HG02885 (cell line): ENCODE data around the gene E2F3.
"Not testable (repeated sequence)": the region's sequence is repeated elsewhere in the genome, so short reads cannot be mapped to it uniquely, and the experiment has no call there.

Experiments used
- ATAC-seq: cut with Tn5 transposase; IDR thresholded peaks from one replicate; pipeline ENCODE4 v1.9.1; 2021; ENCODE audit warnings: mild to moderate bottlenecking; ENCODE audit not compliant: unreplicated experiment, poor library complexity

E2F3 gene

DNA sequence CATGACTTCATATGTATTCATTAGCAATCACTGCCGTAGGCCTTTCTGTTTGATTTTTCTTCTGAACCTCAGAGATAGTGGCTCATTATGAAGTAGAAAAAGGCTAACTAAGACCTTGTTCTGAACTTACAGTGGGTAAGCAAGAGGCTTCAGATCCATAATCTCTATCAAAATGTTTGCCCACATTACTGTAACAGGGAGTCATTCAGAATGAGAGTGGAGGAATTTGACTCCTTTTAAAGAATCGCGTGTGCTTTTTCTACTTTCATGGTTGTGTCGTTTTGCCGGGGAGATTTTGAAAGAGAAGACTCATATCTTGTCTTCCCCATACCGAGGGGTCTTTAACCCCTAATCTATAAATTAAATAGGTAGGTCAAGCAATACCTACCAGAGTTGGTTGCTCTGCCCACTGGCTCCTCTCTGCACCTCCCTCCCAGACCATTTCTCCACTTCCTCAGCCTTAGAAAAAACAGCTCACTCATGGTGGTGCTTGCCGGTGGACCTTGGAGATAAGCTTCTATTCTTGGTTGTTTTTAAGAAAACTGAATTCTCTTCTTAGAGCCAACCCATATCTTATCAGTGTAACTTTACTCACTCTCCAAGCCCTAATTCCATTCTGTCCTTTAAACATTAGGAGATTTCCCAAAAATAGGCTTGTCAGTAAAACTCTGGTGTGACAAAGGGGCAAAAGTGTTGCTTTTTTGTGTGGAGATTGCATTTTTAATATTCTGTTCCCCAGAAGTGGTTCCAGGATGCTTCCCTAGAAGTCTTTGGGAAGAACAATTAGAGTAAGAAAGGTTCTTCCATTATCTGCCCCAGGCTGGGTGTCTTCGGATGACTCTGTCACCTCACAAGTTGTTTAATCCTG is 56.6 kb downstream of the E2F3 start:
- ATAC-seq, result no peak

DNA sequence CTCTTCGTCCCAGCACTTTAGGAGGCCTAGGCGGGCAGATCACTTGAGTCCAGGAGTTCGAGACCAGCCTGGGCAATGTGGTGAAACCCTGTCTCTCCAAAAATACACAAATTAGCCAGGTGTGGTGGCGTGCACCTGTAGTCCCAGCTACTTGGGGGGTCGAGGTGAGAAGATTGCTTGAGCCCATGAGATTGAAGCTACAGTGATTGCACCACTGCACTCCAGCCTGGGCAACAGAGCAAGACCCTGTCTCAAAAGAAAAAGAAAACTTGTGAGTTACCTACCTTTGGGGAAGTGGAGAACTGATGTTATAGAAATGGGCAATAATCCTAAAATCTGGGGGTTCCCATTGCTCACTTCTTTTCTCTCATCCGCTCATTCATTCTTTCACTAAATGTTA is 58.0 kb downstream of the E2F3 start:
- ATAC-seq, result no peak

DNA sequence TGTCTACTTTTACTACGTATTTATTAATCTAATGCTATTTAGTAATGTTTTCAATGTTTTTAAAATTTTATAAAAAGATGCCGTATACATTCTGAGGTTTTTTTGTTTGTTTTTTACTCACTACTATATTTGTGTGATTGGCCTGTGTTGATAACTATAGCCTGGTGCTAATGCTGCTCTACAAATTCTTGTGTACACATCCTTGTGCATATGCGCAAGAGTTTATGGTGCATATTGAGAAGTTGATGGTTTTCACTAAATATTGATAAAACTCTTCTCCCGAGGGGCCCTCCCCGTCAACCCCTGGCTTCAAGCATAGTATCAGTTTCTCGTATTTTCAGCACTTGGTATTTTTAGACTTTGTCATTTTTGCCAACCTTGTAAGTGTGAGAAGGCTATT is 59.9 kb downstream of the E2F3 start:
- no peak for ATAC-seq

DNA sequence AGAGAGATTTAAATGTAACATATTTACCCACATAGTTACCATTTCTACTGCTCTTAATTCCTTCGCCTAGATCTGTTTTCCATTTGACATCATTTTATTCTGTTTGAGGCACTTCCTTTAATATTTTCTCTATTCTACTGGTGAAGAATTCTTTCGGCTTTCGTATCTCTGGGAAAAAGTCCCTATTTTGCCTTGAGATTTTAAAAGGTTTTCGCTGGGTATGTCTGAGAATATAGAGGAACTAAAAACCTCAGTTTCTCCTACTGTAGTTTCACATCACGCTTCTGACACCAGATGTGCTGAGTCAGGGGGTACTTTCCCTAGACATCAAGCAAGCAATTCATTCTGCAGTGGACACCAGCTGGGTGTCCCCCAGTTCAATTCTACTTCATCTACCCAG is 61.7 kb downstream of the E2F3 start:
- ATAC-seq, result peak; percentile 77

DNA sequence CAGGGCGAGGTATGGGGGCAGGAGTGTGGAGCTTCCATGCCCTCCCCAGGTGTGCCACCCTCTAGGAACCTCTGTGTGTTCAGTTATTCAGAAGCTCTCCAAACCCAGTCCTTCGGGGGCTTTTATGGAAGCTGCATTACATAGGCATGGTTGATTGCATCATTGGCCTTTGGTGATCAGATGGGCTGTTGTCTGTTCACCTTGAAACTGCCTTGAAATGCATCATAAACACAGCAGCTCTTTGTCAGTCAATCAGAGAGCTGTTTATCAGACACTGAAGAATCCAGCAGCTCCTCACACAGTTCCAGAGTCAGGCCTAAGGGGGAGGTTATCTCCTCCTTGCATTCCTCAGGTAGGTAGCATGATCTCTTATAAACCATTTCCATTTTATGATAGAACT is 62.4 kb downstream of the E2F3 start:
- ATAC-seq, result peak; percentile 25

DNA sequence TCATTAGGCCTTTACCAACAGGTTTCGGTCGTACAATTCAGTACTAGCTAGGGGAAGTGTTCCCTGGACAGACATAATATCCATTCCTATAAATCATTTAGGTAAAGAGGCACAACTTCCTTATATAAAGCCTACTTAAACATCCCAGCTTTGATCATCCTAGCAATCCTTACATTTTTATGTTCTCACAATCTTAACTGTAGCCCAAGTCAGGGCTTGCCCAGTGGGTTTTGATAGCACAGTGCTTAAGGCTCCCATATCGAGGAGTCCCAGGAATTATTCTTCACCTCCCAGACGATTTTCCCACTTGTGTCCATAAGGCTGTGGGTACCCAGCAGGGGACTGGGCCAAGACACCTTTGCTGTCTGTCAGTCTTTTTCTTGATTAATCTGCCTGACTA is 63.2 kb downstream of the E2F3 start:
- no peak for ATAC-seq

DNA sequence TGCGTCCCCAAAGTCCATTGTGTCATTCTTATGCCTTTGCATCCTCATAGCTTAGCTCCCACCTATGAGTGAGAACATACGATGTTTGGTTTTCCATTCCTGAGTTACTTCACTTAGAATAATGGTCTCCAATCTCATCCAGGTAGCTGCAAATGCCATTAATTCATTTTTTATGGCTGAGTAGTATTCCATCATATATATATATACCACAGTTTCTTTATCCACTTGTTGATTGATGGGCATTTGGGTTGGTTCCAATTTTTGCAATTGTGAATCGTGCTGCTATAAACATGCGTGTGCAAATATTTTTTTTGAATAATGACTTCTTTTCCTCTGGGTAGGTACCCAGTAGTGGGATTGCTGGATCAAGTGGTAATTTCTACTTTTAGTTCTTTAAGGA is 63.9 kb downstream of the E2F3 start:
- ATAC-seq, result not testable (repeated sequence)

DNA sequence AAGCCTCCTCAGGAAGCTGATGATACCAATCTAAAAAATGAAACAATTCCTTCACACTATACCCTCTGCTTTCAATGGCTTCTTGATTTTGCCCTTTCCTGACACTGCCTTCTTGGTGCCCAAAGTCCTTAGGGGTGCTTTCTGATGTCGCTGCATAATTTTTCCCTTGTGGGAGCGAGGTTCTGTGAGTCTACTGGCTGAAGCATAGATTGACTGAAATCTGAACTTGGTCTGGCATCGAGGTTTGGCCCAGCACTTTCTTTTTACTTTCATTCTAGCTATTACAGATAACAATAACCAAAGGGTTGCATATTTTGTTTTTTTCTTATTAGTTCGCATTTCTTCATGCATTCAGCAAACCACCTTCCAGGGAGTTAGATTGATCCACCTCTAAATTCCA is 65.8 kb downstream of the E2F3 start:
- ATAC-seq, result peak; percentile 57

DNA sequence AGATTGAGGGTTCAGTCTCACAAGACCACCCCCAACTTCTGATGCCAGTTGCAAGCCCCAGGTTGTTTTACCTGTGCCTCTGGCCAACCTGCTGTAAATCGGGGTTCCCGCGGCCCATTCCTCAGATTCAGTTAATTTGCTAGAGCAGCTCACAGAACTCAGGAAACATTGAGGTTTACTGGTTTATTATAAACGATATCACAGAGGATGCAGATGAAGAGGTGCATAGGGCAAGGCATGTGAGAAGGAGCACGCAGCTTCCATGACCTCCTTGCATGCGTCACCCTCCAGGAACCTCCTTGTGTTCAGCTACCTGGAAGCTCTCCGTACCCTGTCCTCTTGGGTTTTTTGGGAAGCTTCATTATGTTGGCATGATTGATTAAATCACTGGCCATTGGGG is 66.5 kb downstream of the E2F3 start:
- ATAC-seq, result no peak

DNA sequence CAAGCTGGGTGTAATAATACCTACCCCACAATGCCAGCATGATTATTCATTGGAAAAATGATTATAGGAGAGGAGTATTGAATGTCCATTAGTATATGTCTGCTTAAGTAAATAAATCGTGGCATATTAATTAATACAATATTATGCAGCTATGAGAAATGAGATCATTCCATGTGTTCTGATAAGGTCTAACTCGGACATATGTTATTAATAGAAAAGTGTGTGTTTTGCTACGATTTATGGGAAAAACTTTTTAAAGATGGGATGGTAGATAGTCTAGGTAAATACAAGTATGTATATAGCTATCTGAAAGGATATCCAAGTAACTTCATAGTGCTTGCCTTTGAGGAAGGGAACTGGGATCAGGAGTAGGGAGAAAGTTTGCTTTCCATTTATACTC is 71.1 kb downstream of the E2F3 start:
- ATAC-seq, result no peak

DNA sequence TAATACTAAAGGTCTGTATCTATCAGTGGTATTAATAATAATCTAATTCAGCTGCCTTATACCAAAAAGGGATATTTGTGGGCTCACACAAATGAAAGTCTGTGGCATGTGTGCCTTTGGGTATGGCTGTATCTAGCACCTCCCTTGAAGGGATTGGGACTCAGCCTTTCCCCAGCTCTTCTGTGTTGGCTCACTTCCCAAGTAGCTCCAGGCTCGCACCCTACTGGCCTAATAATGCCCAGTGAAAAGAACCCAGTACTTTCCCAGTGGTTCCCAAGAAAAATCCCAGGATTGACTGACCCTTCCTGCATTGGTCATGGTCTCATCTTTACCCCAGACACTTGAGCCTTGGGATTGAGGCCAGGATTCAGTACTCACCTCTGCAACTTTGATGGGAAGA is 71.8 kb downstream of the E2F3 start:
- ATAC-seq, result no peak

DNA sequence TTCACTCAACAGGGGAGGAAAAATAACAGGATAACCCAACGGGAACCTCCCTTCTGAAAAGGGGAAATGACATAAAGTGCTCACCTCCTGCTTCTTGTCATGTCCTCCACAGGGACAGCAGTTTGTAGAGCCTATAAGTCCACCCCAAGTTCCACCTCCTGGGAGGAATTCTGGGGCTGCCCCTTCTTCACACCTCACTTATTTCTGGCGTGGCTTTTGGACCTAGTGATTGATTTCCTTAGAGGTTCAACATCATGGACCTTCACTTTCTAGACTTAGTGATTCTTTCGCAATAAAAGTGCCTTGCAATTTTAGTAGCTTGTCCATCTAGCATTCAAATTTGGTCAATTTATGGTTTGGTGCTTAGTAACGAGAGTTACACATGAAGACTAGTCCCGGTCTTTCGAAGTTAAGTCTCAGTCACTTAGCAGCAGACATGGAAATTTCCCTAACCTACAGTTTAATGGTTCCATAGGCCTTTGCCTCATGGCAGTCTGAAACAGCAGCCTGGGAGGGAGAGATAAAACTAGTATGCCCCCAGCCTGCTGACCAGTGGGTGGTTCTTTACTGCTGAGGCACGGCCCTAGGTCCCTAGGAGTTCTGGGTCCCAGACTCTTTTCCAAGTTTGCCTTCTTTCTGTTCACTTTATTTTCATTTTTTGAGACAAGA is 73.3 kb downstream of the E2F3 start:
- no peak for ATAC-seq

DNA sequence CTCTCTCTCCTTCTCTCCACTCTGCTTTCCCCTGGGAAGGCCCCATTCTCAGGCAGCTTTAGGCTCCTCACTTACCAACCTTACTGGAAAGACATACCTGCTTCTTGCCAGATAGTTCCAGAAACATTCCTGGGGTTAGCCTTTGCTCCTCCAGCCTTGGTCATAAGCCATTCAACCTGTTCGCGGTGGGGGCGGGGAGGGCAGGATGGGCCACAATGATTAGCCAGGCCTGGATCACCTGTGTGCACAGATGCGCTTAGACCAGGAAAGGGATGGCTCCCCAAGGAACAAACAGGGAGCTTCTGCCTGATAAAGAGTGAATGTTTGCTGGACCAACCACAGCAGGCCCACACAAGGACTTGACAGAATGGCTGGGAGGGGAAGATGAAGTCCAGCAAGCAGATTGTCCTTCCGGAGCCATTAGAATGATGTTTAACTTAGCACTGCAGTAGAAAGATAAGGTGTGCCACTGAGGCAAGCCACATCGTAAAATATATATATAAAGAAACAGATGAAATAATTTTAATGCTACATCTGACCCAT is 74.9 kb downstream of the E2F3 start:
- ATAC-seq, result no peak

DNA sequence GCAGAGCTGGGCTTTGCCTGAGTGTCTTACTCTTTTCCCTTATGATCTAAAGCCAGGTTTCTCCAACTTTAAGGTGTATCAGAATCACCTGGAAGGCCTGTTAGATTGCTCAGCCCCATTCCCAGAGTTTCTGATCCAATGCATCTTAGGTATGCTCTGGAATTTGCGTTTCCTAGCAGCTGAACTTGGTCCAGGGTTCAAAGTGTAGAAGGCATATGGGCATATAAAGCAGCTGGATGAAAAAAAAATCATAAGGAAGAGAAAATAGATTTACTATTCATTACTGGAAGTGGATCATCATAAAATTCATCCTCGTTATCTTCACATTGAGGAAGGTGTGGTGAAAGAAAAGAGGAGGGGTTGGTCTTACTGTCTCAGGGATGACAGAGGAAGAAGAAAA is 75.8 kb downstream of the E2F3 start:
- ATAC-seq, result no peak

DNA sequence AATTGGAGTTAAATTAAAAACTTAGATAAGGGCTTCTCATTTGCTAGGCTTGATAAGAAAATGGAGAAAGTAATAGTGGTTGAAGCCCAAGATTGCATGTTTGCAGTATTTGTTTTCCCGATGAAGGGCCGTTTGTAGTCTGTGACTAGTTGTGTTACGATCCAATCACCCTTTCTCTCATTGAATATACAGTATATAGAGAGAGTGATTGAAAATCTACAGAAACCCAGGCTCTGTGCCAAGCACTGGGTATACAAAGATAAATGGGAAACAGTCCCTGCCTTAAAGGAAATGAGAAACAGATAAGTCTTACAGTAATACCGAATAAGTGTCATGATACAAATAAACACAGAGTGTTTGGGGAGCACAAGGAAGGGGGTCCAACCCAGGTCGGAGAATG is 77.4 kb downstream of the E2F3 start:
- no peak for ATAC-seq

DNA sequence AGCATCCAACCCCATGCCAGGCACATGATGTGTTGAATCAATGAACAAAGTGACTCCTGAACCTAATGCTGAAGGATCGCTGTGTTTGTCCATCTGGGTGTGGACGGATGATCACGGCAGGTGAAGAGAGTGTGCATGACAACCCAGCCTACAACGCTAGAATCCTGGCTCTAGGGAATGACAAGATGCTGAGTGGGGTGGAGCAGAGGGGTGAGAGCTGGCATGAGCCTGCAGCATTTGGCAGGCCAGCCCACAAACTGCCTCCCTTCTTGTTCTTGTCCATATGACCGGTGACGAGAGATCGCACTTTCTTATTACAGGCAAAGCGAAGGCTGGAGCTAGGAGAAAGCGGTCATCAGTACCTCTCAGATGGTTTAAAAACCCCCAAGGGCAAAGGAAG is 77.8 kb downstream of the E2F3 start:
- ATAC-seq, result no peak

DNA sequence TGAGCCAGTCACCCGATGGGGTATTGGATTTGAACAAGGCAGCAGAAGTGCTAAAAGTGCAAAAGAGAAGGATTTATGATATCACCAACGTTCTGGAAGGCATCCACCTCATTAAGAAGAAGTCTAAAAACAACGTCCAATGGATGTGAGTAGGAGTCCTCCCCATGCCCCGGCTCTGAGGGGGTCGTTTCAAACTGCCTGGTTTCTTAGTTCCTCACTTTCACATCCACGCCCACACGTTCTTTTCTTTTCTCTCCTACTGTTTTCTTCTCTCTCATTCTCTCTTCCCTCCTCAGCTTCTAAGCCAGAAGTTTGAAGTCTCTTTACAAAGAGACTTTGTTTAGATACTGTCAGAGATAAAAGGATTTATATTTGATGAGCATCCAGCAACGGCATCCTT is 79.6 kb downstream of the E2F3 start:
- ATAC-seq, result no peak

DNA sequence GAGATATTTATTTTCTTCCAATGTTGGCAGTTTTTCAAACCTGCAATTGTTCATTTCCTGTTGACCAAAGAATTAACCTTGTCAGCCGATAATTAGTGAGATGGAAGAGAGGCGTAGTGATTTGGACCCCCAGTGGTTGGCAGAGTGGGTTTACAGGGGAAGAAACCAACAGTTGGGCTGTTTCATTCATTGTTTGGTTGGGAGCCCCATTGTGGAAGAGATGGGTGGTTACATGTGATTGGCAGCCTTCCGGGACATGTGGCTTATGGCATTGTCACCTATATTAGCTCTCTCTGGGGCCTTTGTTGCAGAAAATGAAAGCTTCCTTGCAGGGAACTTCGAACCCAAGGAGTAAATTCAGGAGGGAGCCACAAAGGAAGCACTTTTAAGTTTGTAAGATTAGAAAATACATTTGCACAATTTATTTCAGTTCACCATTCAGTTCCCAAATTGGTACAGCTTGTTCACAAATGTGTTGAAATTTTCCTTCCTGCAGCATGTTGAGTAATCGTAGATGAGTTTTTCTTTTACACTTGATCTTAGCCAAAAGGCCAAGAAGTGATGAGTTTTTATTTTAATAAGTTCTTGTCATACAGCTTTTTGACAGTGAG is 82.3 kb downstream of the E2F3 start:
- no peak for ATAC-seq

DNA sequence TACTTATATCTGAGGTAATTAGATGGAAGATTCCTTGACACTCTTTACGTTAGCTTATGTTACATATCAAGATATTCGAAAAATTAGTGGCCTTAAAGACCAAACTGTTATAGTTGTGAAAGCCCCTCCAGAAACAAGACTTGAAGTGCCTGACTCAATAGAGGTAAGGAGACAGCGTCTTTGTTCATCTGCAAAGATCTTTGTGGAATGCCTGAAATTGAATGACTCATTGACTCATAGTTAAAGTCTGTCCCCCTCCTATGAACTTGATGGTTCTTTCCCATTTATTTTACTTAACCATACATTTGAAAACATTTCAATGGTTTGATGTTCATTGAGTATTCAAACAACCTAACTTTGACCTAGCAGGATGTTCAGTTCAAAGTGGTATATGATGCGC is 85.0 kb downstream of the E2F3 start:
- no peak for ATAC-seq

DNA sequence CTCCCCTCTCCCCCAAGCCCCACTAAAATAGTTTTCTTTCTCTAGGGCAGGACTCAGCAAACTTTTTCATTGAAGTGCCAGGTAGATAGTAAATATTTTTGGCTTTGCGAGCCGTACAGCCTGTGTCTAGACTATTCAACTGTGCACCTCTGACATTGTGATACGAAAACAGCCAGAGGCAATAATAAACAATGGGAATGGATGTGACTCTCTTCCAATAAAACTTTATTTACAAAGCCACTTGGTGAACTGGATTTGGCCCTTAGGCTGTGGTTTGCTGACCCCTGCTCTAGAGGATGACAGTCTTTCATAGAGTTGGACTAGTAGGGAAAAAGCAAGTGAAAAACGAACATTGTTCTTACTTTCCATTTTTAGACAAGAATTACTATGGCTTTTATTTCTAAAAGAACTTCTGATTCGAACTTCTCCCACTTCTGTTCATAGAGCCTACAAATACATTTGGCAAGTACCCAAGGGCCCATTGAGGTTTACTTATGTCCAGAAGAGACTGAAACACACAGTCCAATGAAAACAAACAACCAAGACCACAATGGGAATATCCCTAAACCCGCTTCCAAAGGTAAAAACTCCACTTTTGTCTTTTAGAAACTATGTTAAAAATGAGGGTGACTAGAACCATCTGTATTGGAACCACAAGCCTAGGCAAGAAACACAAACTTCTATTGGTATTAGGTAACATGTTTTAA is 86.1 kb downstream of the E2F3 start:
- no peak for ATAC-seq

DNA sequence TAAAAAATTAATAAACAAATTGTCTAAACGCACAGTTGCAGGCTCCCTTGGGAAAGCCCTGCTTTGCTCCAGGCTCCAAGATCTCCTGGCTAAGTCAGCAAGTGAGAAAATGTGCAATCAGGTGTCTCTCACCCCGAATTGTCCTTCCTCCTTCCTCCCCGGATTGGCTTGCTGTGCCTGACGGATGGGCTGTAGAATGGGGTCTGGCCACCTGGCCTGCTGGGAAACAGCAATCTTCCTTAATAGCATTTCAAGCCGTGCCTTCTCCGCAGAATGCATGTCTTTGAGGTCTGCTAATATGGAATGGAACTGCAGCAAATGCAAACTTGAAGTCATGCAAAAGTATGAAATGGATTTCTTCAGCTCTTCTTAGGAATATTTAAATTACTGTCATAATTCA is 88.9 kb downstream of the E2F3 start:
- no peak for ATAC-seq
